Measurements from ENCODE around the gene MED27.

- TF ChIP-seq MAX (IDR thresholded peaks at IDR 0.05) (no peak), TAF1 (IDR thresholded peaks at IDR 0.05; ENCODE audit: low read depth) (no peak), TEAD4 (IDR thresholded peaks at IDR 0.05) (no peak), YY1 (IDR thresholded peaks at IDR 0.05; ENCODE audit: low read depth) (no peak)
Measured at GRCh38 chr9:131885144-131885609, 194.5 kb downstream of the MED27 start.

All from Ishikawa (cell line).